HCT116 (cell line): Measurements from ENCODE around the gene NAT16.

Experiments
- CBX3 ChIP-seq: IDR thresholded peaks from 2 replicates; pipeline ENCODE4 v1.6.1; 2012; ENCODE audit warnings: low read depth
- CEBPB ChIP-seq: IDR thresholded peaks from 2 replicates; pipeline ENCODE4 v1.6.1; 2012; ENCODE audit warnings: low read depth
- CTCF ChIP-seq, 3 experiments: fragments of 200-600 bp in 1 of 3; sonication (generic) in 1 of 3; IDR thresholded peaks in 2 of 3; conservative IDR thresholded peaks in 1 of 3; 2 replicates each; pipeline ENCODE4 v1.5.1; 2012 to 2017; ENCODE audit warnings: low read depth in 2 of 3, low read length in 2 of 3, antibody characterized with exemption in 1 of 3, borderline replicate concordance in 1 of 3, control low read depth in 1 of 3, mild to moderate bottlenecking in 1 of 3, mixed read lengths in 1 of 3, mixed run types in 1 of 3, moderate library complexity in 1 of 3; ENCODE audit not compliant: insufficient read depth in 1 of 3
- ELF1 ChIP-seq: IDR thresholded peaks from 2 replicates; pipeline ENCODE4 v1.6.1; 2012; ENCODE audit warnings: low read depth, borderline replicate concordance
- EZH2 ChIP-seq: fragments of 200-600 bp; sonication (generic); IDR thresholded peaks from 2 replicates; pipeline ENCODE4 v1.6.1; 2017; ENCODE audit warnings: antibody characterized with exemption, mixed run types
- POLR2AphosphoS5 ChIP-seq: IDR thresholded peaks from 2 replicates; pipeline ENCODE4 v1.6.1; 2011; ENCODE audit warnings: mild to moderate bottlenecking, low read depth, low read length, moderate library complexity
- RAD21 ChIP-seq: IDR thresholded peaks from 2 replicates; pipeline ENCODE4 v1.6.1; 2012; ENCODE audit warnings: low read depth, mild to moderate bottlenecking
- SIN3A ChIP-seq: IDR thresholded peaks from 2 replicates; pipeline ENCODE4 v1.6.1; 2012; ENCODE audit warnings: low read depth
- SP1 ChIP-seq: IDR thresholded peaks from 2 replicates; pipeline ENCODE4 v1.6.1; 2012; ENCODE audit warnings: low read depth
- YY1 ChIP-seq: IDR thresholded peaks from 2 replicates; pipeline ENCODE4 v1.6.1; 2011; ENCODE audit warnings: low read length, low read depth, moderate library complexity, mild to moderate bottlenecking; ENCODE audit not compliant: insufficient replicate concordance; ENCODE audit errors: extremely low read depth
- ZBTB33 ChIP-seq: IDR thresholded peaks from 2 replicates; pipeline ENCODE4 v1.6.1; 2011; ENCODE audit warnings: mild to moderate bottlenecking, low read length, moderate library complexity; ENCODE audit not compliant: insufficient replicate concordance; ENCODE audit errors: extremely low read depth
- TF ChIP-seq, protein P1 (sequence below): IDR thresholded peaks from 2 replicates; pipeline ENCODE4 v1.6.1; 2012; ENCODE audit warnings: low read depth

GRCh38 chr7:101206665-101207042, 26.6 kb upstream of the NAT16 start:
- TF ChIP-seq SP1 (no peak), CTCF (IDR thresholded peaks at IDR 0.05 in 2 of 3, conservative IDR thresholded peaks at IDR 0.05 in 1 of 3; ENCODE audit: borderline replicate concordance in 1 of 3, insufficient read depth in 1 of 3, low read depth in 2 of 3, low read length in 2 of 3) (no peak), ZBTB33 (no peak), ELF1 (no peak), SIN3A (no peak), EZH2 (no peak), POLR2AphosphoS5 (no peak), CBX3 (no peak), CEBPB (no peak), YY1 (no peak), RAD21 (no peak)
- TF ChIP-seq, protein P1, sequence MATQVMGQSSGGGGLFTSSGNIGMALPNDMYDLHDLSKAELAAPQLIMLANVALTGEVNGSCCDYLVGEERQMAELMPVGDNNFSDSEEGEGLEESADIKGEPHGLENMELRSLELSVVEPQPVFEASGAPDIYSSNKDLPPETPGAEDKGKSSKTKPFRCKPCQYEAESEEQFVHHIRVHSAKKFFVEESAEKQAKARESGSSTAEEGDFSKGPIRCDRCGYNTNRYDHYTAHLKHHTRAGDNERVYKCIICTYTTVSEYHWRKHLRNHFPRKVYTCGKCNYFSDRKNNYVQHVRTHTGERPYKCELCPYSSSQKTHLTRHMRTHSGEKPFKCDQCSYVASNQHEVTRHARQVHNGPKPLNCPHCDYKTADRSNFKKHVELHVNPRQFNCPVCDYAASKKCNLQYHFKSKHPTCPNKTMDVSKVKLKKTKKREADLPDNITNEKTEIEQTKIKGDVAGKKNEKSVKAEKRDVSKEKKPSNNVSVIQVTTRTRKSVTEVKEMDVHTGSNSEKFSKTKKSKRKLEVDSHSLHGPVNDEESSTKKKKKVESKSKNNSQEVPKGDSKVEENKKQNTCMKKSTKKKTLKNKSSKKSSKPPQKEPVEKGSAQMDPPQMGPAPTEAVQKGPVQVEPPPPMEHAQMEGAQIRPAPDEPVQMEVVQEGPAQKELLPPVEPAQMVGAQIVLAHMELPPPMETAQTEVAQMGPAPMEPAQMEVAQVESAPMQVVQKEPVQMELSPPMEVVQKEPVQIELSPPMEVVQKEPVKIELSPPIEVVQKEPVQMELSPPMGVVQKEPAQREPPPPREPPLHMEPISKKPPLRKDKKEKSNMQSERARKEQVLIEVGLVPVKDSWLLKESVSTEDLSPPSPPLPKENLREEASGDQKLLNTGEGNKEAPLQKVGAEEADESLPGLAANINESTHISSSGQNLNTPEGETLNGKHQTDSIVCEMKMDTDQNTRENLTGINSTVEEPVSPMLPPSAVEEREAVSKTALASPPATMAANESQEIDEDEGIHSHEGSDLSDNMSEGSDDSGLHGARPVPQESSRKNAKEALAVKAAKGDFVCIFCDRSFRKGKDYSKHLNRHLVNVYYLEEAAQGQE = no peak
